CD14-positive monocyte (primary cell): ENCODE results near the gene NSMF. TPM values are rescaled to one million over a fixed set of nuclear protein-coding genes. Genes with fewer than 3 reads are reported as not detected.

Experiments
- DNase-seq, 3 donors: peaks; one replicate each; pipeline ENCODE4 v3.0.0-alpha.2; 2011 to 2022
- H2AFZ ChIP-seq: 2 replicates; pipeline ENCODE4 v1.6.0; 2012; ENCODE audit warnings: mild to moderate bottlenecking, low read depth, low read length, inconsistent platforms; ENCODE audit not compliant: insufficient read depth, poor library complexity, severe bottlenecking
- H3K27ac ChIP-seq, 2 donors: 1 replicate in 1 of 2; 2 replicates in 1 of 2; pipeline ENCODE4 v1.5.1; 2012 to 2013; ENCODE audit warnings: low read length in 2 of 2, control low read depth in 1 of 2, inconsistent platforms in 1 of 2, low read depth in 1 of 2, mild to moderate bottlenecking in 1 of 2
- H3K27me3 ChIP-seq, 2 donors: one replicate each; pipeline versions ENCODE4 v1.6.0 to v1.6.1; 2011 to 2013; ENCODE audit warnings: low read length in 2 of 2; ENCODE audit not compliant: control insufficient read depth in 2 of 2, insufficient read depth in 2 of 2
- H3K36me3 ChIP-seq, 2 donors: replicated peaks in 1 of 2; 1 replicate in 1 of 2; 2 replicates in 1 of 2; pipeline versions ENCODE4 v1.5.1 to v1.6.1; 2012 to 2013; ENCODE audit warnings: low read length in 2 of 2, control low read depth in 1 of 2, inconsistent platforms in 1 of 2, mild to moderate bottlenecking in 1 of 2; ENCODE audit not compliant: insufficient read depth in 2 of 2, control insufficient read depth in 1 of 2
- H3K4me1 ChIP-seq, 2 donors: 1 replicate in 1 of 2; 2 replicates in 1 of 2; pipeline versions ENCODE4 v1.5.1 to v1.6.1; 2012 to 2013; ENCODE audit warnings: low read length in 2 of 2, control low read depth in 1 of 2, inconsistent platforms in 1 of 2, mild to moderate bottlenecking in 1 of 2, moderate library complexity in 1 of 2; ENCODE audit not compliant: insufficient read depth in 2 of 2, control insufficient read depth in 1 of 2
- H3K4me2 ChIP-seq: replicated peaks from 2 replicates; pipeline ENCODE3; 2012; ENCODE audit warnings: low read length, moderate library complexity, mild to moderate bottlenecking; ENCODE audit not compliant: poor library complexity, severe bottlenecking; ENCODE audit errors: extremely low read depth
- H3K4me3 ChIP-seq, 3 experiments: fragments of 200-600 bp in 1 of 3; sonication (generic) in 1 of 3; replicated peaks in 1 of 3; 1 replicate in 2 of 3; 2 replicates in 1 of 3; pipeline ENCODE4 v1.5.1; 2011 to 2013; ENCODE audit warnings: low read length in 3 of 3, mild to moderate bottlenecking in 3 of 3, control low read depth in 2 of 3, low read depth in 2 of 3, inconsistent platforms in 1 of 3, moderate library complexity in 1 of 3
- H3K79me2 ChIP-seq: 2 replicates; pipeline ENCODE4 v1.6.0; 2012; ENCODE audit warnings: mild to moderate bottlenecking, control low read depth, inconsistent platforms, low read length, moderate library complexity; ENCODE audit not compliant: insufficient read depth
- H3K9ac ChIP-seq: 2 replicates; pipeline ENCODE4 v1.6.0; 2017; ENCODE audit warnings: low read length, mild to moderate bottlenecking; ENCODE audit not compliant: insufficient read depth, poor library complexity, severe bottlenecking
- H3K9me3 ChIP-seq, 2 donors: replicated peaks in 1 of 2; 1 replicate in 1 of 2; 2 replicates in 1 of 2; pipeline versions ENCODE4 v1.5.1 to v1.6.1; 2012 to 2013; ENCODE audit warnings: low read length in 2 of 2, control low read depth in 1 of 2; ENCODE audit not compliant: control insufficient read depth in 1 of 2, insufficient read depth in 1 of 2
- H4K20me1 ChIP-seq: 2 replicates; pipeline ENCODE4 v1.6.0; 2012; ENCODE audit warnings: mild to moderate bottlenecking, low read length, control low read depth, moderate library complexity; ENCODE audit not compliant: insufficient read depth
- H3K27ac Mint-ChIP-seq, 7 donors: one replicate each; pipeline ENCODE4 v1.8.0; 2020; ENCODE audit warnings: mild to moderate bottlenecking in 7 of 7, mixed read lengths in 7 of 7, moderate library complexity in 6 of 7, inconsistent platforms in 2 of 7
- H3K27me3 Mint-ChIP-seq, 3 donors: one replicate each; pipeline ENCODE4 v1.8.0; 2021 to 2022; ENCODE audit warnings: low read depth in 3 of 3, mild to moderate bottlenecking in 3 of 3, mixed read lengths in 3 of 3, moderate library complexity in 3 of 3, inconsistent platforms in 1 of 3
- H3K36me3 Mint-ChIP-seq, 2 donors: one replicate each; pipeline ENCODE4 v1.8.0; 2020; ENCODE audit warnings: mixed read lengths in 2 of 2, inconsistent platforms in 1 of 2, mild to moderate bottlenecking in 1 of 2
- H3K4me1 Mint-ChIP-seq: one replicate; pipeline ENCODE4 v1.8.0; 2020; ENCODE audit warnings: mild to moderate bottlenecking, mixed read lengths
- H3K4me3 Mint-ChIP-seq, 2 donors: one replicate each; pipeline ENCODE4 v1.8.0; 2020; ENCODE audit warnings: mild to moderate bottlenecking in 2 of 2, mixed read lengths in 2 of 2, moderate library complexity in 1 of 2
- H3K9me3 Mint-ChIP-seq, 7 donors: one replicate each; pipeline ENCODE4 v1.8.0; 2020 to 2022; ENCODE audit warnings: mixed read lengths in 7 of 7, mild to moderate bottlenecking in 6 of 7, moderate library complexity in 6 of 7, inconsistent platforms in 2 of 7
- CTCF ChIP-seq: fragments of 200-600 bp; IDR thresholded peaks from one replicate; pipeline ENCODE4 v1.8.0; 2022; ENCODE audit warnings: antibody characterized with exemption, mild to moderate bottlenecking
- WGBS: methylation state at CpG from one replicate; pipeline ENCODE4 v1.1.5; 2013; ENCODE audit warnings: missing lambda C conversion rate; ENCODE audit not compliant: insufficient coverage; 5-methylcytosine and 5-hydroxymethylcytosine counted together
- intact Hi-C, 2 donors: fragments of 100-400 bp; cut with micrococcal nuclease; formaldehyde crosslinking; loops; one replicate each; pipeline versions ENCODE4 v1.15.0 to v1.15.1; 2023
- polyA plus RNA-seq, 3 donors: library from polyadenylated mRNA; depleted of rRNA in 1 of 3; unstranded in 2 of 3; stranded (reverse) in 1 of 3; fragments of 300-500 nt in 2 of 3; fragments of >200 nt in 1 of 3; fragmentation: Illumina TruSeq in 2 of 3; gene quantifications; 1 replicate in 2 of 3; 2 replicates in 1 of 3; pipeline ENCODE4 v1.2.3, GENCODE V29; 2012 to 2021

The NSMF gene
- polyA plus RNA-seq, 3 donors, result 4.6 to 68.4 (median 5.3) TPM

DNA sequence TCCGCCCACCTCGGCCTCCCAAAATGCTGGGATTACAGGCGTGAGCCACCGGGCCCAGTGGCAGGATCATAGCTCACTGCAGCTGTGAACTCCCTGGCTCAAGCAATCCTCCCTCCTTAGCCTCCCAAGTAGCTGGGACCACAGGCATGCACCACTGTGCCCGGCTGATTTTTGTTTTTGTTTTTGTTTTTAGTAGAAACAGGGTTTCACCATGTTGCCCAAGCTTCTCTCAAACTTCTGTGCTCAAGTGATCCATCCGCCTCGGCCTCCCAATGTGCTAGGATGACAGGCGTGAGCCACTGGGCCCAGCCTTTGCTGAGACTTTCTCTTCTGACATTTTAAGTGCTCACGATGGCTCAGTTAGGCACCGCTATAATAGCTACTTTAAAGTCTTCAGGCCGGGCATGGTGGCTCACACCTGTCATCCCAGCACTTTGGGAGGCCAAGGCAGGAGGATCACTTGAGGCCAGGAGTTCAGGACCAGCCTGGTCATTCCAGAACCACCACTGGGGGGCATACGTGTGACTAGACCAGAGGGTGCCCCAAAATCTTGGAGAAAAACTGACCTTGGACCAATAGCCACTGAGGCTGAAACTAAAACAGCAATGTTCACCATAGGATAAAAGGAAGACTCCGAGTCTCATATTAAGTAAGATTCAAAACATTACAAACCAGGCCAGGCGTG is 14.9 kb downstream of the NSMF start:
- Histone ChIP-seq H3K36me3 (peaks cover 4 to 5% of the 10 kb centered on the region in 2 donors), H3K27me3 (peaks cover 5 to 11% of the 10 kb centered on the region in 2 donors), H4K20me1 (no peaks in the 10 kb centered on the region), H3K4me3 (no peak overlapping the region), H2AFZ (no peak overlapping the region), H3K4me1 (peaks cover 36 to 50% of the 10 kb centered on the region in 2 donors), H3K9ac (no peak overlapping the region), H3K4me2 (no peak overlapping the region), H3K79me2 (no peaks in the 10 kb centered on the region), H3K27ac (no peak overlapping the region), H3K9me3 (peaks cover 0 to 5% of the 10 kb centered on the region in 2 donors)
- WGBS, result over 99% methylated on average over 11 of the region's 14 CpGs
- no peak for DNase-seq
- intact Hi-C loops, result loop anchor here (2.0 to 10.0 kb wide), 3 partner anchors 19 to 149 kb away; partner anchors contain the start of genes EXD3 (in 1 of the 2) and NOXA1 (in 1 of the 2)
- H3K9me3 Mint-ChIP-seq, result peaks cover 0 to 6% (median 3%) of the 10 kb centered on the region in 7 donors
- H3K4me1 Mint-ChIP-seq, result peaks cover 36% of the 10 kb centered on the region
- peaks cover 4 to 8% of the 10 kb centered on the region in 2 donors for H3K36me3 Mint-ChIP-seq
- no peak for TF ChIP-seq CTCF
- H3K27me3 Mint-ChIP-seq, result peaks cover 11 to 24% (median 19%) of the 10 kb centered on the region in 3 donors
- H3K4me3 Mint-ChIP-seq, result no peak overlapping the region
- H3K27ac Mint-ChIP-seq, result peak overlapping the region in 4 of 7 donors; percentile 31 to 76 (median 69)

- Histone ChIP-seq H3K4me3 (no peak overlapping the region), H3K27me3 (peaks cover 5 to 11% of the 10 kb centered on the region in 2 donors), H3K79me2 (no peaks in the 10 kb centered on the region), H2AFZ (no peak overlapping the region), H3K27ac (no peak overlapping the region), H3K4me2 (no peak overlapping the region), H3K4me1 (peaks cover 25 to 29% of the 10 kb centered on the region in 2 donors), H3K9me3 (peaks cover 0 to 5% of the 10 kb centered on the region in 2 donors), H3K9ac (no peak overlapping the region), H3K36me3 (no peaks in the 10 kb centered on the region), H4K20me1 (no peaks in the 10 kb centered on the region)
- Mint-ChIP-seq H3K36me3 (peaks cover 0 to 2% of the 10 kb centered on the region in 2 donors), H3K27ac (no peak overlapping the region), H3K4me1 (peaks cover 28% of the 10 kb centered on the region), H3K4me3 (peak overlapping the region in 1 of 2 donors; percentile 84), H3K27me3 (peaks cover 11 to 29% (median 19%) of the 10 kb centered on the region in 3 donors), H3K9me3 (peaks cover 0 to 6% (median 3%) of the 10 kb centered on the region in 7 donors)
- intact Hi-C loops, result loop anchor here in 1 of 2 donors (10.0 kb wide), 1 partner anchor 147 kb away; no protein-coding TSS in a partner anchor
- DNase-seq, result no peak
- 6% methylated on average over 2 of the region's 7 CpGs for WGBS
- TF ChIP-seq CTCF, result no peak
Observed at GRCh38 chr9:137441935-137442321, 17.2 kb downstream of the NSMF start.
